Spleen (tissue), 11 donors: ENCODE data around the gene HSPA12B. TPM values are rescaled to one million over a fixed set of nuclear protein-coding genes. Genes with fewer than 3 reads are reported as not detected.
A peak's percentile ranks its signal among the peaks of the same experiment; 100 is the strongest.

Experiments used
- DNase-seq: peaks from one replicate; pipeline ENCODE4 v3.0.0-alpha.2; 2020
- H3K27ac ChIP-seq, 8 donors: fragments of 200-600 bp; sonication (generic) in 7 of 8; 1 replicate in 4 of 8; 2 replicates in 4 of 8; pipeline versions ENCODE4 v1.5.0 to v1.8.0; 2016 to 2021; ENCODE audit warnings: inconsistent platforms in 4 of 8, mild to moderate bottlenecking in 4 of 8, moderate library complexity in 1 of 8
- H3K27me3 ChIP-seq, 7 donors: fragments of 200-600 bp; sonication (generic) in 6 of 7; replicated peaks in 1 of 7; 1 replicate in 4 of 7; 2 replicates in 3 of 7; pipeline versions ENCODE4 v1.5.0 to v1.8.0; 2016 to 2021; ENCODE audit warnings: inconsistent platforms in 3 of 7, mild to moderate bottlenecking in 1 of 7
- H3K36me3 ChIP-seq, 6 donors: fragments of 200-600 bp; sonication (generic) in 5 of 6; 1 replicate in 4 of 6; 2 replicates in 2 of 6; pipeline versions ENCODE4 v1.5.0 to v1.8.0; 2016 to 2021; ENCODE audit warnings: inconsistent platforms in 2 of 6
- H3K4me1 ChIP-seq, 6 donors: fragments of 200-600 bp; sonication (generic) in 5 of 6; 1 replicate in 3 of 6; 2 replicates in 3 of 6; pipeline versions ENCODE4 v1.5.0 to v1.8.0; 2016 to 2021; ENCODE audit warnings: inconsistent platforms in 3 of 6
- H3K4me3 ChIP-seq, 8 donors: fragments of 200-600 bp; sonication (generic) in 7 of 8; 1 replicate in 4 of 8; 2 replicates in 4 of 8; pipeline versions ENCODE4 v1.5.0 to v1.8.0; 2016 to 2021; ENCODE audit warnings: inconsistent platforms in 4 of 8, mild to moderate bottlenecking in 4 of 8, moderate library complexity in 2 of 8
- H3K9me3 ChIP-seq, 8 donors: fragments of 200-600 bp; sonication (generic) in 7 of 8; 1 replicate in 4 of 8; 2 replicates in 4 of 8; pipeline versions ENCODE4 v1.5.0 to v1.8.0; 2016 to 2021; ENCODE audit warnings: inconsistent platforms in 4 of 8
- CTCF ChIP-seq, 11 experiments: fragments of 200-600 bp in 7 of 11; fragments of 450-650 bp in 4 of 11; sonication (generic) in 4 of 11; IDR thresholded peaks in 8 of 11; conservative IDR thresholded peaks in 3 of 11; 1 replicate in 7 of 11; 2 replicates in 4 of 11; pipeline versions ENCODE4 v1.4.0 to v1.8.0; 2016 to 2021; ENCODE audit warnings: antibody characterized with exemption in 11 of 11, inconsistent platforms in 4 of 11, mild to moderate bottlenecking in 1 of 11
- POLR2A ChIP-seq, 3 donors: fragments of 450-650 bp; IDR thresholded peaks; one replicate each; pipeline ENCODE4 v1.5.1; 2017; ENCODE audit warnings: antibody characterized with exemption in 3 of 3, mild to moderate bottlenecking in 1 of 3
- POLR2AphosphoS5 ChIP-seq, 3 donors: sonication (generic); formaldehyde crosslinking; IDR thresholded peaks; one replicate each; pipeline ENCODE4 v1.5.1; 2017; ENCODE audit warnings: antibody characterized with exemption in 3 of 3
- WGBS, 5 donors: extraction: QIAGEN DNeasy Blood & Tissue Kit in 3 of 5; methylation state at CpG; one replicate each; pipeline versions ENCODE4 v1.1.5 to v1.1.7; 2013 to 2018; 5-methylcytosine and 5-hydroxymethylcytosine counted together
- intact Hi-C: fragments of 100-400 bp; cut with DNase I; formaldehyde crosslinking; loops from one replicate; pipeline ENCODE4 v1.15.0; 2023; ENCODE audit warnings: low total_unique reads
- polyA plus RNA-seq, 3 donors: library from polyadenylated mRNA; stranded (reverse); fragments of 200-250 nt; gene quantifications; one replicate each; pipeline ENCODE4 v1.2.1, GENCODE V29; 2013
- total RNA-seq, 7 donors: library from RNA; depleted of rRNA in 3 of 7; stranded (reverse); fragments of >200 nt in 3 of 7; fragmentation: NEBNext Ultra II Directional in 4 of 7; extraction: Animal tissue kit (Norgen Biotek cat#: 25700) in 4 of 7; gene quantifications; one replicate each; pipeline versions ENCODE4 v1.1.0 to v1.2.1, GENCODE V29; 2016 to 2021
- donor health status: healthy with polysubstance abuse.
- donor health status: DM: no; HTN: no; CAD: no; lungs with moderate emphysema.
- donor health status: DM: no; HTN: no; CAD: no.
- donor health status: Bipolar disorder and iron deficiency.
- donor health status: healthy.
- donor health status: DM: no; HTN: no; CAD: no.
- donor health status: DM: yes; HTN: yes; CAD: no.

The HSPA12B gene
- total and polyA plus RNA-seq, 10 donors = 5.7 to 74.0 (median 27.2) TPM

GRCh38 chr20:3747471-3747870 is 15.0 kb downstream of the HSPA12B start:
- TF ChIP-seq POLR2A (IDR thresholded peaks at IDR 0.05) (no peak), CTCF (IDR thresholded peaks at IDR 0.05 in 8 of 11, conservative IDR thresholded peaks at IDR 0.05 in 3 of 11) (no peak), POLR2AphosphoS5 (IDR thresholded peaks at IDR 0.05) (no peak)
- Histone ChIP-seq H3K36me3 (peaks cover 0 to 89% (median 12%) of the 10 kb centered on the region in 6 donors), H3K9me3 (no peaks in the 10 kb centered on the region), H3K27me3 (peaks cover 0 to 22% (median 9%) of the 10 kb centered on the region in 7 donors), H3K27ac (no peak overlapping the region), H3K4me1 (peaks cover 0 to 37% (median 28%) of the 10 kb centered on the region in 6 donors), H3K4me3 (no peak overlapping the region)
- 65 to 93% (median 79%) methylated on average over 2 of the region's 2 CpGs for WGBS, 5 donors
- DNase-seq = no peak
- intact Hi-C loops = no loop called here

- 87 to 95% (median 92%) methylated on average over 3 to 16 of the region's 16 CpGs for WGBS, 5 donors
- peaks cover 0 to 43% (median 34%) of the 10 kb centered on the region in 6 donors for H3K4me1 ChIP-seq
- H3K4me3 ChIP-seq = no peak overlapping the region
- H3K27me3 ChIP-seq = peaks cover 0 to 22% (median 9%) of the 10 kb centered on the region in 7 donors
- no peak for DNase-seq
- intact Hi-C loops = no loop called here
- H3K27ac ChIP-seq = no peak overlapping the region
- no peaks in the 10 kb centered on the region for H3K9me3 ChIP-seq
- TF ChIP-seq CTCF (IDR thresholded peaks at IDR 0.05 in 8 of 11, conservative IDR thresholded peaks at IDR 0.05 in 3 of 11) (no peak), POLR2AphosphoS5 (IDR thresholded peaks at IDR 0.05) (no peak), POLR2A (IDR thresholded peaks at IDR 0.05) (no peak)
- peaks cover 0 to 88% (median 12%) of the 10 kb centered on the region in 6 donors for H3K36me3 ChIP-seq
These were observed 15.6 kb downstream of the HSPA12B start for GRCh38 chr20:3748073-3748472.

GRCh38 chr20:3749087-3749688 is 16.7 kb downstream of the HSPA12B start:
- Histone ChIP-seq H3K27ac (no peak overlapping the region), H3K9me3 (no peaks in the 10 kb centered on the region), H3K36me3 (peaks cover 0 to 85% (median 12%) of the 10 kb centered on the region in 6 donors), H3K27me3 (peaks cover 0 to 22% (median 9%) of the 10 kb centered on the region in 7 donors), H3K4me3 (no peak overlapping the region), H3K4me1 (peaks cover 0 to 53% (median 38%) of the 10 kb centered on the region in 6 donors)
- DNase-seq = no peak
- intact Hi-C loops = no loop called here
- 87 to 92% (median 89%) methylated on average over 20 to 24 of the region's 24 CpGs for WGBS, 5 donors
- no peak for TF ChIP-seq POLR2AphosphoS5 (IDR thresholded peaks at IDR 0.05)
- no peak for TF ChIP-seq POLR2A (IDR thresholded peaks at IDR 0.05)
- TF ChIP-seq CTCF (IDR thresholded peaks at IDR 0.05 in 8 of 11, conservative IDR thresholded peaks at IDR 0.05 in 3 of 11) = no peak

- Histone ChIP-seq H3K9me3 (no peaks in the 10 kb centered on the region), H3K27me3 (peaks cover 0 to 17% (median 7%) of the 10 kb centered on the region in 7 donors), H3K4me1 (peaks cover 0 to 49% (median 33%) of the 10 kb centered on the region in 6 donors), H3K36me3 (peaks cover 0 to 85% (median 12%) of the 10 kb centered on the region in 6 donors), H3K27ac (no peak overlapping the region), H3K4me3 (no peak overlapping the region)
- 68 to 82% (median 72%) methylated on average over 32 to 72 of the region's 72 CpGs for WGBS, 5 donors
- DNase-seq = peak; percentile 60
- intact Hi-C loops = no loop called here
- no peak for TF ChIP-seq POLR2A (IDR thresholded peaks at IDR 0.05)
- TF ChIP-seq CTCF (IDR thresholded peaks at IDR 0.05 in 8 of 11, conservative IDR thresholded peaks at IDR 0.05 in 3 of 11) = peak in 10 of 11 experiments; percentile 14 to 66 (median 43)
- TF ChIP-seq POLR2AphosphoS5 (IDR thresholded peaks at IDR 0.05) = peak in 1 of 3 donors; percentile 29
These were observed 17.4 kb downstream of the HSPA12B start for GRCh38 chr20:3749689-3750531.
